Measurements from ENCODE around the gene PIP5K1C. TPM values are rescaled to one million over a fixed set of nuclear protein-coding genes. Genes with fewer than 3 reads are reported as not detected.

PIP5K1C gene
- total RNA-seq, 3 donors from 2014 or later, result 14.6 to 15.7 (median 15.7) TPM

GRCh38 chr19:3593156-3593555, 107.1 kb downstream of the PIP5K1C start:
- intact Hi-C loops (cut with DNase I; ENCODE audit: low total_unique reads), result no loop called here
- DNase-seq (ENCODE audit: low spot score in 2 of 2), result no peak
- Histone ChIP-seq H3K9me3 (no peaks in the 10 kb centered on the region), H3K27ac (no peak overlapping the region), H3K36me3 (no peaks in the 10 kb centered on the region), H3K4me1 (no peaks in the 10 kb centered on the region), H3K27me3 (no peaks in the 10 kb centered on the region), H3K4me3 (no peak overlapping the region)
- TF ChIP-seq POLR2AphosphoS5 (IDR thresholded peaks at IDR 0.05) (no peak), POLR2A (IDR thresholded peaks at IDR 0.05) (no peak)

- intact Hi-C loops (cut with DNase I; ENCODE audit: low total_unique reads), result no loop called here
- H3K27me3 ChIP-seq, result no peaks in the 10 kb centered on the region
- H3K9me3 ChIP-seq, result no peaks in the 10 kb centered on the region
- no peak for TF ChIP-seq POLR2A (IDR thresholded peaks at IDR 0.05)
- TF ChIP-seq, protein P1, sequence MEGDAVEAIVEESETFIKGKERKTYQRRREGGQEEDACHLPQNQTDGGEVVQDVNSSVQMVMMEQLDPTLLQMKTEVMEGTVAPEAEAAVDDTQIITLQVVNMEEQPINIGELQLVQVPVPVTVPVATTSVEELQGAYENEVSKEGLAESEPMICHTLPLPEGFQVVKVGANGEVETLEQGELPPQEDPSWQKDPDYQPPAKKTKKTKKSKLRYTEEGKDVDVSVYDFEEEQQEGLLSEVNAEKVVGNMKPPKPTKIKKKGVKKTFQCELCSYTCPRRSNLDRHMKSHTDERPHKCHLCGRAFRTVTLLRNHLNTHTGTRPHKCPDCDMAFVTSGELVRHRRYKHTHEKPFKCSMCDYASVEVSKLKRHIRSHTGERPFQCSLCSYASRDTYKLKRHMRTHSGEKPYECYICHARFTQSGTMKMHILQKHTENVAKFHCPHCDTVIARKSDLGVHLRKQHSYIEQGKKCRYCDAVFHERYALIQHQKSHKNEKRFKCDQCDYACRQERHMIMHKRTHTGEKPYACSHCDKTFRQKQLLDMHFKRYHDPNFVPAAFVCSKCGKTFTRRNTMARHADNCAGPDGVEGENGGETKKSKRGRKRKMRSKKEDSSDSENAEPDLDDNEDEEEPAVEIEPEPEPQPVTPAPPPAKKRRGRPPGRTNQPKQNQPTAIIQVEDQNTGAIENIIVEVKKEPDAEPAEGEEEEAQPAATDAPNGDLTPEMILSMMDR (IDR thresholded peaks at IDR 0.05), result no peak
- no peak for TF ChIP-seq POLR2AphosphoS5 (IDR thresholded peaks at IDR 0.05)
- H3K4me3 ChIP-seq, result no peak overlapping the region
- H3K36me3 ChIP-seq, result no peaks in the 10 kb centered on the region
- H3K4me1 ChIP-seq, result no peaks in the 10 kb centered on the region
- H3K27ac ChIP-seq, result no peak overlapping the region
- DNase-seq (ENCODE audit: low spot score in 2 of 2), result no peak
These were observed 108.2 kb downstream of the PIP5K1C start for GRCh38 chr19:3591876-3592613.

- intact Hi-C loops (cut with DNase I; ENCODE audit: low total_unique reads), result no loop called here
- Histone ChIP-seq H3K36me3 (no peaks in the 10 kb centered on the region), H3K4me3 (no peak overlapping the region), H3K27me3 (peaks cover 0 to 3% of the 10 kb centered on the region in 2 donors), H3K4me1 (no peaks in the 10 kb centered on the region), H3K9me3 (no peaks in the 10 kb centered on the region), H3K27ac (no peak overlapping the region)
- TF ChIP-seq POLR2AphosphoS5 (IDR thresholded peaks at IDR 0.05) (no peak), POLR2A (IDR thresholded peaks at IDR 0.05) (no peak)
- TF ChIP-seq, protein P1 (IDR thresholded peaks at IDR 0.05), result no peak
- no peak for DNase-seq (ENCODE audit: low spot score in 2 of 2)
These were observed 109.1 kb downstream of the PIP5K1C start for GRCh38 chr19:3590991-3591659.

GRCh38 chr19:3589949-3590348, 110.3 kb downstream of the PIP5K1C start:
- Histone ChIP-seq H3K27ac (no peak overlapping the region), H3K4me3 (no peak overlapping the region), H3K9me3 (no peaks in the 10 kb centered on the region), H3K36me3 (no peaks in the 10 kb centered on the region), H3K27me3 (peaks cover 4 to 9% of the 10 kb centered on the region in 2 donors), H3K4me1 (no peaks in the 10 kb centered on the region)
- TF ChIP-seq POLR2A (IDR thresholded peaks at IDR 0.05), result no peak
- TF ChIP-seq, protein P1 (IDR thresholded peaks at IDR 0.05), result no peak
- no peak for TF ChIP-seq POLR2AphosphoS5 (IDR thresholded peaks at IDR 0.05)
- intact Hi-C loops (cut with DNase I; ENCODE audit: low total_unique reads), result no loop called here
- no peak for DNase-seq (ENCODE audit: low spot score in 2 of 2)

GRCh38 chr19:3589439-3589838, 110.8 kb downstream of the PIP5K1C start:
- Histone ChIP-seq H3K27me3 (peaks cover 5 to 9% of the 10 kb centered on the region in 2 donors), H3K4me3 (no peak overlapping the region), H3K27ac (no peak overlapping the region), H3K36me3 (no peaks in the 10 kb centered on the region), H3K9me3 (no peaks in the 10 kb centered on the region), H3K4me1 (no peaks in the 10 kb centered on the region)
- intact Hi-C loops (cut with DNase I; ENCODE audit: low total_unique reads), result no loop called here
- no peak for DNase-seq (ENCODE audit: low spot score in 2 of 2)
- TF ChIP-seq POLR2AphosphoS5 (IDR thresholded peaks at IDR 0.05) (no peak), POLR2A (IDR thresholded peaks at IDR 0.05) (no peak)
- TF ChIP-seq, protein P1 (IDR thresholded peaks at IDR 0.05), result no peak

Data from breast epithelium (tissue), 4 donors.